Measurements from ENCODE around the gene LEKR1. TPM values are rescaled to one million over a fixed set of nuclear protein-coding genes. Genes with fewer than 3 reads are reported as not detected.

The LEKR1 gene
- total RNA-seq, 1 donor, result 0.36 TPM

- Histone ChIP-seq H2AFZ (ENCODE audit: low read length) (no peak overlapping the region), H3K4me2 (ENCODE audit: insufficient read depth, low read length) (no peak overlapping the region), H3K79me2 (ENCODE audit: insufficient read depth, low read length) (no peaks in the 10 kb centered on the region), H3K36me3 (ENCODE audit: insufficient read depth, low read length) (no peaks in the 10 kb centered on the region), H3K9me3 (ENCODE audit: low read depth, low read length) (no peaks in the 10 kb centered on the region), H3K4me3 (ENCODE audit: insufficient read depth, low read length) (no peak overlapping the region), H4K20me1 (ENCODE audit: insufficient read depth, low read length) (no peaks in the 10 kb centered on the region), H3K27ac (ENCODE audit: low read depth, low read length) (no peak overlapping the region), H3K4me1 (ENCODE audit: insufficient read depth, low read length) (no peaks in the 10 kb centered on the region), H3K27me3 (ENCODE audit: insufficient read depth, low read length) (no peaks in the 10 kb centered on the region)
- TF ChIP-seq CTCF (IDR thresholded peaks at IDR 0.05; ENCODE audit: extremely low read depth, low read depth, low read length), result no peak
- no peak for DNase-seq (ENCODE audit: insufficient read length, low spot score, missing footprints)
These were observed 92.6 kb downstream of the LEKR1 start for GRCh38 chr3:156918746-156919145.

- no peaks in the 10 kb centered on the region for H3K36me3 ChIP-seq (ENCODE audit: insufficient read depth, low read length)
- H3K79me2 ChIP-seq (ENCODE audit: insufficient read depth, low read length), result no peaks in the 10 kb centered on the region
- H3K4me2 ChIP-seq (ENCODE audit: insufficient read depth, low read length), result no peak overlapping the region
- no peak overlapping the region for H3K4me3 ChIP-seq (ENCODE audit: insufficient read depth, low read length)
- H3K4me1 ChIP-seq (ENCODE audit: insufficient read depth, low read length), result no peaks in the 10 kb centered on the region
- TF ChIP-seq CTCF (IDR thresholded peaks at IDR 0.05; ENCODE audit: extremely low read depth, low read depth, low read length), result no peak
- H3K27ac ChIP-seq (ENCODE audit: low read depth, low read length), result no peak overlapping the region
- no peaks in the 10 kb centered on the region for H3K9me3 ChIP-seq (ENCODE audit: low read depth, low read length)
- no peak for DNase-seq (ENCODE audit: insufficient read length, low spot score, missing footprints)
- H3K27me3 ChIP-seq (ENCODE audit: insufficient read depth, low read length), result no peaks in the 10 kb centered on the region
- no peaks in the 10 kb centered on the region for H4K20me1 ChIP-seq (ENCODE audit: insufficient read depth, low read length)
- H2AFZ ChIP-seq (ENCODE audit: low read length), result no peak overlapping the region
These were observed 93.7 kb downstream of the LEKR1 start for GRCh38 chr3:156919818-156920217.

GRCh38 chr3:156920399-156920798, 94.2 kb downstream of the LEKR1 start:
- Histone ChIP-seq H3K36me3 (ENCODE audit: insufficient read depth, low read length) (no peaks in the 10 kb centered on the region), H2AFZ (ENCODE audit: low read length) (no peak overlapping the region), H3K4me1 (ENCODE audit: insufficient read depth, low read length) (no peaks in the 10 kb centered on the region), H3K79me2 (ENCODE audit: insufficient read depth, low read length) (no peaks in the 10 kb centered on the region), H4K20me1 (ENCODE audit: insufficient read depth, low read length) (no peaks in the 10 kb centered on the region), H3K9me3 (ENCODE audit: low read depth, low read length) (no peaks in the 10 kb centered on the region), H3K27me3 (ENCODE audit: insufficient read depth, low read length) (no peaks in the 10 kb centered on the region), H3K27ac (ENCODE audit: low read depth, low read length) (no peak overlapping the region), H3K4me3 (ENCODE audit: insufficient read depth, low read length) (no peak overlapping the region), H3K4me2 (ENCODE audit: insufficient read depth, low read length) (no peak overlapping the region)
- no peak for TF ChIP-seq CTCF (IDR thresholded peaks at IDR 0.05; ENCODE audit: extremely low read depth, low read depth, low read length)
- no peak for DNase-seq (ENCODE audit: insufficient read length, low spot score, missing footprints)

GRCh38 chr3:156923349-156923748, 97.2 kb downstream of the LEKR1 start:
- no peak overlapping the region for H2AFZ ChIP-seq (ENCODE audit: low read length)
- no peaks in the 10 kb centered on the region for H3K9me3 ChIP-seq (ENCODE audit: low read depth, low read length)
- no peaks in the 10 kb centered on the region for H3K79me2 ChIP-seq (ENCODE audit: insufficient read depth, low read length)
- no peak overlapping the region for H3K27ac ChIP-seq (ENCODE audit: low read depth, low read length)
- no peak overlapping the region for H3K4me3 ChIP-seq (ENCODE audit: insufficient read depth, low read length)
- no peak overlapping the region for H3K4me2 ChIP-seq (ENCODE audit: insufficient read depth, low read length)
- no peaks in the 10 kb centered on the region for H4K20me1 ChIP-seq (ENCODE audit: insufficient read depth, low read length)
- no peaks in the 10 kb centered on the region for H3K4me1 ChIP-seq (ENCODE audit: insufficient read depth, low read length)
- no peaks in the 10 kb centered on the region for H3K36me3 ChIP-seq (ENCODE audit: insufficient read depth, low read length)
- DNase-seq (ENCODE audit: insufficient read length, low spot score, missing footprints), result no peak
- TF ChIP-seq CTCF (IDR thresholded peaks at IDR 0.05; ENCODE audit: extremely low read depth, low read depth, low read length), result no peak
- H3K27me3 ChIP-seq (ENCODE audit: insufficient read depth, low read length), result no peaks in the 10 kb centered on the region
